Naive thymus-derived CD4-positive, alpha-beta T cell (primary cell): ENCODE measurements around the gene RASL12. TPM values are rescaled to one million over a fixed set of nuclear protein-coding genes. Genes with fewer than 3 reads are reported as not detected.

Experiments used
- ATAC-seq: fragments of 150-1000 bp; cut with Tn5 transposase; 2 replicates; pipeline ENCODE4 v1.10.0; 2021; ENCODE audit warnings: mild to moderate bottlenecking, moderate library complexity
- CTCF ChIA-PET: fragments of 350-600 bp; sonication (Branson Sonifier 250); formaldehyde crosslinking; loops from one replicate; lab custom pipeline; 2021; ENCODE audit warnings: antibody characterized with exemption; lab: Charles Lee
- POLR2A ChIA-PET: fragments of 350-600 bp; sonication (Branson Sonifier 250); formaldehyde crosslinking; loops from one replicate; lab custom pipeline; 2021; ENCODE audit warnings: antibody characterized with exemption, inconsistent platforms; lab: Charles Lee
- DNase-seq, 9 donors: peaks; one replicate each; pipeline versions ENCODE4 v3.0.0 to v3.0.0-alpha.2; 2020 to 2022; ENCODE audit warnings: mixed read lengths in 1 of 9
- H3K27ac ChIP-seq: one replicate; pipeline ENCODE4 v1.7.0; 2013; ENCODE audit warnings: mild to moderate bottlenecking, low read depth, low read length, moderate library complexity
- H3K27me3 ChIP-seq, 2 donors: one replicate each; pipeline ENCODE4 v1.7.0; 2013; ENCODE audit warnings: low read length in 2 of 2, mild to moderate bottlenecking in 2 of 2, moderate library complexity in 2 of 2; ENCODE audit not compliant: control insufficient read depth in 2 of 2, insufficient read depth in 2 of 2
- H3K36me3 ChIP-seq, 3 experiments: 1 replicate in 2 of 3; 2 replicates in 1 of 3; pipeline ENCODE4 v1.7.0; 2013; ENCODE audit warnings: low read length in 3 of 3, mild to moderate bottlenecking in 3 of 3, moderate library complexity in 1 of 3; ENCODE audit not compliant: insufficient read depth in 3 of 3, control insufficient read depth in 2 of 3
- H3K4me1 ChIP-seq, 2 donors: one replicate each; pipeline ENCODE4 v1.7.0; 2013; ENCODE audit warnings: low read length in 2 of 2, mild to moderate bottlenecking in 2 of 2, moderate library complexity in 1 of 2; ENCODE audit not compliant: control insufficient read depth in 2 of 2, insufficient read depth in 2 of 2
- H3K4me3 ChIP-seq: 2 replicates; pipeline ENCODE4 v1.7.0; 2013; ENCODE audit warnings: mild to moderate bottlenecking, low read length
- H3K9me3 ChIP-seq, 3 experiments: 1 replicate in 2 of 3; 2 replicates in 1 of 3; pipeline ENCODE4 v1.7.0; 2013; ENCODE audit warnings: low read length in 3 of 3; ENCODE audit not compliant: control insufficient read depth in 2 of 3
- H3K27ac Mint-ChIP-seq, 9 donors: one replicate each; pipeline ENCODE4 v1.8.0; 2020 to 2022; ENCODE audit warnings: mixed read lengths in 9 of 9, mild to moderate bottlenecking in 8 of 9, moderate library complexity in 5 of 9, inconsistent platforms in 2 of 9
- H3K27me3 Mint-ChIP-seq, 5 donors: one replicate each; pipeline ENCODE4 v1.8.0; 2021 to 2022; ENCODE audit warnings: mixed read lengths in 5 of 5, mild to moderate bottlenecking in 1 of 5
- H3K36me3 Mint-ChIP-seq, 5 donors: one replicate each; pipeline ENCODE4 v1.8.0; 2020 to 2022; ENCODE audit warnings: mixed read lengths in 5 of 5, mild to moderate bottlenecking in 3 of 5, inconsistent platforms in 1 of 5
- H3K4me1 Mint-ChIP-seq, 7 donors: one replicate each; pipeline ENCODE4 v1.8.0; 2020 to 2022; ENCODE audit warnings: mixed read lengths in 7 of 7, mild to moderate bottlenecking in 3 of 7, inconsistent platforms in 1 of 7
- H3K4me3 Mint-ChIP-seq, 10 donors: one replicate each; pipeline ENCODE4 v1.8.0; 2020 to 2022; ENCODE audit warnings: mild to moderate bottlenecking in 10 of 10, mixed read lengths in 10 of 10, moderate library complexity in 6 of 10, inconsistent platforms in 2 of 10
- H3K9me3 Mint-ChIP-seq, 11 donors: one replicate each; pipeline ENCODE4 v1.8.0; 2020 to 2022; ENCODE audit warnings: mixed read lengths in 11 of 11, mild to moderate bottlenecking in 4 of 11, inconsistent platforms in 1 of 11, moderate library complexity in 1 of 11
- intact Hi-C, 2 donors: fragments of 100-400 bp; cut with micrococcal nuclease; formaldehyde crosslinking; loops; one replicate each; pipeline ENCODE4 v1.15.1; 2023
- polyA plus RNA-seq, 2 donors: library from polyadenylated mRNA; unstranded; fragments of 300-500 nt; fragmentation: Illumina TruSeq; gene quantifications; one replicate each; pipeline ENCODE4 v1.2.3, GENCODE V29; 2021
- total RNA-seq, 6 experiments: library from RNA in 5 of 6; stranded (reverse) in 5 of 6; gene quantifications; 1 replicate in 5 of 6; 2 replicates in 1 of 6; pipeline ENCODE4 v1.2.3 and lab custom pipeline; 2021 to 2026

Gene RASL12
- total and polyA plus RNA-seq, 7 experiments from 2014 or later = not detected

GRCh38 chr15:65092911-65093792 is 25.4 kb upstream of the RASL12 start:
- H3K4me1 Mint-ChIP-seq = no peaks in the 10 kb centered on the region
- Histone ChIP-seq H3K36me3 (peaks cover 0 to 11% (median 6%) of the 10 kb centered on the region in 3 experiments), H3K9me3 (no peaks in the 10 kb centered on the region), H3K27me3 (no peaks in the 10 kb centered on the region), H3K27ac (no peak overlapping the region), H3K4me3 (no peak overlapping the region), H3K4me1 (no peaks in the 10 kb centered on the region)
- CTCF ChIA-PET = no interaction called here
- intact Hi-C loops = no loop called here
- DNase-seq = no peak
- no peaks in the 10 kb centered on the region for H3K27me3 Mint-ChIP-seq
- POLR2A ChIA-PET = no interaction called here
- ATAC-seq = no peak
- H3K4me3 Mint-ChIP-seq = no peak overlapping the region
- H3K9me3 Mint-ChIP-seq = no peaks in the 10 kb centered on the region
- H3K36me3 Mint-ChIP-seq = peaks cover 2 to 15% (median 3%) of the 10 kb centered on the region in 5 donors
- peak overlapping the region in 2 of 9 donors; percentile 31 to 46 for H3K27ac Mint-ChIP-seq

- Mint-ChIP-seq H3K36me3 (peaks cover 0 to 6% (median 0%) of the 10 kb centered on the region in 5 donors), H3K4me1 (peaks cover 0 to 4% (median 0%) of the 10 kb centered on the region in 7 donors), H3K9me3 (no peaks in the 10 kb centered on the region), H3K4me3 (no peak overlapping the region), H3K27ac (no peak overlapping the region), H3K27me3 (no peaks in the 10 kb centered on the region)
- peaks cover 0 to 2% (median 0%) of the 10 kb centered on the region in 3 experiments for H3K36me3 ChIP-seq
- DNase-seq (no peak), ATAC-seq (no peak)
- H3K27ac ChIP-seq = no peak overlapping the region
- no peaks in the 10 kb centered on the region for H3K27me3 ChIP-seq
- POLR2A ChIA-PET = interaction anchor here (0.6 kb wide), 1 partner anchor 35 kb away, joined by 3 read pairs; no protein-coding TSS in a partner anchor
- intact Hi-C loops = no loop called here
- CTCF ChIA-PET = no interaction called here
- H3K4me3 ChIP-seq = no peak overlapping the region
- no peaks in the 10 kb centered on the region for H3K4me1 ChIP-seq
- no peaks in the 10 kb centered on the region for H3K9me3 ChIP-seq
Observed at GRCh38 chr15:65091946-65092770, 24.4 kb upstream of the RASL12 start.

- ATAC-seq (no peak), DNase-seq (no peak)
- CTCF ChIA-PET = no interaction called here
- H3K4me3 ChIP-seq = no peak overlapping the region
- no peaks in the 10 kb centered on the region for H3K9me3 ChIP-seq
- peaks cover 0 to 3% (median 0%) of the 10 kb centered on the region in 5 donors for H3K27me3 Mint-ChIP-seq
- H3K4me3 Mint-ChIP-seq = no peak overlapping the region
- no peaks in the 10 kb centered on the region for H3K36me3 Mint-ChIP-seq
- no peak overlapping the region for H3K27ac ChIP-seq
- no peaks in the 10 kb centered on the region for H3K9me3 Mint-ChIP-seq
- no peaks in the 10 kb centered on the region for H3K4me1 ChIP-seq
- no peaks in the 10 kb centered on the region for H3K36me3 ChIP-seq
- H3K27me3 ChIP-seq = no peaks in the 10 kb centered on the region
- H3K4me1 Mint-ChIP-seq = peaks cover 0 to 7% (median 0%) of the 10 kb centered on the region in 7 donors
- intact Hi-C loops = no loop called here
- no peak overlapping the region for H3K27ac Mint-ChIP-seq
- POLR2A ChIA-PET = no interaction called here
Observed at GRCh38 chr15:65089206-65089824, 21.5 kb upstream of the RASL12 start.

GRCh38 chr15:65088643-65089021 is 20.8 kb upstream of the RASL12 start:
- H3K9me3 Mint-ChIP-seq = no peaks in the 10 kb centered on the region
- no peak overlapping the region for H3K4me3 Mint-ChIP-seq
- H3K36me3 Mint-ChIP-seq = no peaks in the 10 kb centered on the region
- H3K27ac ChIP-seq = no peak overlapping the region
- H3K9me3 ChIP-seq = no peaks in the 10 kb centered on the region
- no peak for ATAC-seq
- intact Hi-C loops = no loop called here
- no peak overlapping the region for H3K4me3 ChIP-seq
- ChIA-PET POLR2A (no interaction called here), CTCF (no interaction called here)
- no peaks in the 10 kb centered on the region for H3K36me3 ChIP-seq
- peaks cover 0 to 7% (median 0%) of the 10 kb centered on the region in 7 donors for H3K4me1 Mint-ChIP-seq
- H3K4me1 ChIP-seq = no peaks in the 10 kb centered on the region
- peak overlapping the region in 1 of 9 donors; percentile 28 for H3K27ac Mint-ChIP-seq
- H3K27me3 Mint-ChIP-seq = peaks cover 0 to 9% (median 5%) of the 10 kb centered on the region in 5 donors
- no peak for DNase-seq
- H3K27me3 ChIP-seq = no peaks in the 10 kb centered on the region

GRCh38 chr15:65087873-65088642 is 20.3 kb upstream of the RASL12 start:
- H3K27ac Mint-ChIP-seq = peak overlapping the region in 1 of 9 donors; percentile 64
- Histone ChIP-seq H3K9me3 (no peaks in the 10 kb centered on the region), H3K4me3 (no peak overlapping the region), H3K27ac (no peak overlapping the region), H3K27me3 (no peaks in the 10 kb centered on the region), H3K36me3 (no peaks in the 10 kb centered on the region), H3K4me1 (no peaks in the 10 kb centered on the region)
- intact Hi-C loops = no loop called here
- no peak overlapping the region for H3K4me3 Mint-ChIP-seq
- ChIA-PET CTCF (interaction anchor here (0.7 kb wide), 1 partner anchor 55 kb away, joined by 3 read pairs; no protein-coding TSS in a partner anchor), POLR2A (no interaction called here)
- ATAC-seq = no peak
- peaks cover 0 to 12% (median 6%) of the 10 kb centered on the region in 5 donors for H3K27me3 Mint-ChIP-seq
- H3K9me3 Mint-ChIP-seq = no peaks in the 10 kb centered on the region
- H3K36me3 Mint-ChIP-seq = no peaks in the 10 kb centered on the region
- no peak for DNase-seq
- H3K4me1 Mint-ChIP-seq = peaks cover 0 to 7% (median under 1%) of the 10 kb centered on the region in 7 donors

GRCh38 chr15:65087411-65087810 is 19.6 kb upstream of the RASL12 start:
- Mint-ChIP-seq H3K4me1 (peaks cover 6 to 13% (median 6%) of the 10 kb centered on the region in 7 donors), H3K27ac (peak overlapping the region in 4 of 9 donors; percentile 5 to 64 (median 32)), H3K4me3 (no peak overlapping the region), H3K27me3 (peaks cover 0 to 19% (median 12%) of the 10 kb centered on the region in 5 donors), H3K36me3 (no peaks in the 10 kb centered on the region), H3K9me3 (no peaks in the 10 kb centered on the region)
- Histone ChIP-seq H3K9me3 (no peaks in the 10 kb centered on the region), H3K27ac (no peak overlapping the region), H3K36me3 (no peaks in the 10 kb centered on the region), H3K4me1 (peaks cover 0 to 2% of the 10 kb centered on the region in 2 donors), H3K4me3 (no peak overlapping the region), H3K27me3 (no peaks in the 10 kb centered on the region)
- intact Hi-C loops = no loop called here
- DNase-seq = no peak
- ATAC-seq = no peak
- ChIA-PET CTCF (interaction anchor here (0.7 kb wide), 1 partner anchor 54 kb away, joined by 3 read pairs; no protein-coding TSS in a partner anchor), POLR2A (no interaction called here)
